Globus pallidus (tissue), 1 donor: Measurements from ENCODE around the gene ITSN2.
"Not testable (repeated sequence)": the region's sequence is repeated elsewhere in the genome, so short reads cannot be mapped to it uniquely, and the experiment has no call there.

ENCODE experiments used
- DNase-seq: peaks from one replicate; pipeline ENCODE4 v3.0.0-alpha.2; 2015; ENCODE audit warnings: low spot score

ITSN2 gene

DNA sequence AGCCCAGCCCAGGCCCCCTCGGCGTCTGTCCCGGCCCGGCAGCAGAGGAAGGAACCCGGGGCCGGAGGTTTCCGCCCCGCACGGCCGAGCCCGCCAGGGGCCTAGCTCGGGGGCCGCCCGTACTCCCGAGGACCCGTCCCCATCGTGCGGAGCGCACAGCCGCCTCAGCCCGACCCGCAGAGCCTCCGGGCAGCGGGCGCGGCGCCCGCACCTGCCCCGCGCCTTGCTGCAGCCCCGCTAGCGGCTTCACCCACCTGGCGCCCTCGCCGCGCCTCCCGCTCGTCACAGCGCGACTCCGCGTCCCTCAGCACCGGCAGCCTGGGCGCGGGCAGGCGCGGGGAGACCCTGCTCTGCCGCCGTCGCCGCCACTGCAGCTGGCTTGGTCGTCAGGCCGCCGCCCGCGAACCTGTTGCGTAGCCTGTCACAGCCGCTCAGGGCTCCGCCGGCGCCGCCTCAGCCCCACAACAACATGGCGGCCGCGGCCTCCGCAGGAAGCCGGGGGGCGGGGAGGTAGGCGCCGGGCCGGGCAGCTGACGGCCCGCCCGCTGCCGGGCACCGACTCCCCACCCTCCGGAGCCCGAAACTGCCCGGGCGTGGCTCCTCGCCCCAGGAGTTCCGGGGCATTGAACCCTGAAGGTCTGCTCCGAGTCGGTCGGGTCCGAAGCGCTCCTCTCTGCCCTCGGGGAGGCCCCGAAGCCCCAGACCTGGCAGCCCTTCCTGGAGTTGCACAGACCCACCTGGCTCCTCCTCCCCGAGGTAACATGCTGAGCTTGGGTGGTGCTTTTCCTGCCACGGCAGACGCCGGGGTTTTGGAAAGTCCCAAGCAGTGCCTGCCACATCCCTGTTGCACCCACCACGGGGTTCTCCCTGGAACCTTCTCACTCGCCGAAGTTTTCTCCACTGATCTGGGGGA, at the start of gene ITSN2:
Gene ITSN2 (minus strand): TSS at position 487 of the 913 bp plus-strand sequence. CDS start 32,454 bp downstream, outside the sequence.
- DNase-seq = peak; percentile 70

DNA sequence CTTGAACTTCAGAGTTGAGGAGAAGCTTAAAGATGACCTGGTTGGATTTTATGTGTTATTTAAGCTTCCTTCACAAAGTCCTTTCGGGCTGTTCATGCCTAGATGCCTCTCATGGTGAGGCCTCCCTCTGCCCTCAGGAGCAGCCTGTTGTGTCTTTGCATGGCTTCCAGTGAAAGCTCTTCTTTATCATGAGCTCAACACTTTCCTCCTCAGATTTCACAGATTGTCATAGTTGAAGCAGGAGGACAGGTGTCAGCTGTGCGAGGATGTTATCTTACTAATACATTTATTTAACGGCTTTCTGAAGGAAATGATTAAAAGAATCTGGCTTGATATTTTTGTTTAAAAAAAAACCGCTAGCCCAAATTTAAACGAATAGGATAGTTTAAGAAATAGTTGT, 48.8 kb upstream of the ITSN2 start:
- DNase-seq = no peak

DNA sequence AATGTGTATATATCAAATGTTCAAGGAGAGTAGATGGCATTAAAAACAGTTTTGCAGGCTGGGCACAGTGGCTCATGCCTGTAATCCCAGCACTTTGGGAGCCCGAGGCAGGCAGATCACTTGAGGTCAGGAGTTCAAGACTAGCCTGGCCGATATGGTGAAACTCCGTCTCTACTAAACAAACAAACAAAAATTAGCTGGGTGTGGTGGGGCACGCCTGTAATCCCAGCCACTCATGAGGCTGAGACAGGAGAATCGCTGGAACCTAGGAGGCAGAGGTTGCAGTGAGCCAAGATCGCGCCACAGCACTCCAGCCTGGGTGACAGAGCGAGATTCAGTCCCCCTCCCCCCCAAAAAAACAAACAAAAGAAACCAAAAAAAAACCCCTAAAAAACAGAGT, 48.4 kb upstream of the ITSN2 start:
- not testable (repeated sequence) for DNase-seq

DNA sequence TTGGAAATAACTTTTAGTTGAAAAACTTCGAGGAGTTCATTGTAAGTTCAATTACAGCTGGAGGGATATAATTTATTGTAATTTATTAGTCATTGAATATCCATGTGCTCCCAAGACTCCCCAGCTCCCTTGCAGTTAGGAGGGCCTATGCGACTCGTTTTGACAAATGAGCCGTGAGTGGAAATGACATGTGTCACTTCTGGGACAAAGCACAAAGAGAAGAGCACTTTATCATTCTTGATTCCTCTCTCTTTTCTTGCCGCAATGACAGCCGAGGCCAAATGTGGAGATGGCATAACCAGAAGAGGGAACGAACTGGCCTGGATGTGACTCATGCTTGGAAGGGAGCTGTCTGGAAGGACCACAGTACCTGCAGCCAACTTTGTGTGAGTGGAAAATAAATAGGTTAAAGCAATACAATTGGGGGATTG, 44.2 kb upstream of the ITSN2 start:
- DNase-seq = no peak

DNA sequence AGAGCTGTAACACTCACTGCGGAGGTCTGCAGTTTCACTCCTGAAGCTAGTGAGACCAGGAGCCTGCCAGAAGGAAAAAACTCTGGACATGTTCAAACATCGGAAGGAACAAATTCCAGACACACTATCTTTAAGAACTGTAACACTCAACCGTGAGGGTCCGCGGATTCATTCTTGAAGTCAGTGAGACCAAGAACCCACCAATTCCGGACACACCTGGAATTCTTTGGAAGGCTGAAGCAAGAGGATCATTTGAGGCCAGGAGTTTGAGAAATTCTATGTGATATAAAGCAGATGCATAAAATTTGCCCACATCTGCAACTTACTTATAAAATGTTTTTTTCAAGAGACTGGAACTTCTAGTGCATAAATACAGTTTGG, 43.5 kb upstream of the ITSN2 start:
- DNase-seq = no peak

DNA sequence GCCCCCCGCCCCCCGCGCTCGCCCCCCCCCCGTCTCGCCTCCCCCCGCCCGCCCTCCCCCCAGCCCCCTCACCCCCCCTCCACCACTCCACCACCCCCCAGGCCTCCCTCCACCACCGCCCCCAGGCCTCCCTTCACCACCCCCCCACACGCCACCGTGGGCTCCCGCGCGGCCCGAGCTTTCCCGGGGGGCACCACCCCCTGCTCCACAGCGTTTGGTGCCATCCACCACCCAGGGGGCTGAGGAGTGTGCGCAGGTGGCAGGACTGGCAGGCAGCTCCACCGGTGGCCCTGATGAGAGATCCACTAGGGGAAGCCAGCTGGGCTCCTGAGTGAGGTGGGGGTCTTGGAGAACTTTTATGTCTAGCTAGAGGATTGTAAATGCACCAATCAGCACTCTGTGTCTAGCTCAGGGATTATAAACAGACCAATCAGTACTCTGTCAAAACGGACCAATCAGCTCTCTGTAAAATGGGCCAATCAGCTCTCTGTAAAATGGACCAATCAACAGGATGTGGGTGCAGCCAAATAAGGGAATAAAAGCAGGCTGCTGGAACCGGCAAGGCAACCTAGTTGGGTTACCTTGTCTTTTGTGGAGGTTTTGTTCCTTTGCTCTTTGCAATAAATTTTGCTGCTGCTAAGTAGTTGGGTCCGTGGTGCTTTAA, 43.0 kb upstream of the ITSN2 start:
- DNase-seq = no peak

DNA sequence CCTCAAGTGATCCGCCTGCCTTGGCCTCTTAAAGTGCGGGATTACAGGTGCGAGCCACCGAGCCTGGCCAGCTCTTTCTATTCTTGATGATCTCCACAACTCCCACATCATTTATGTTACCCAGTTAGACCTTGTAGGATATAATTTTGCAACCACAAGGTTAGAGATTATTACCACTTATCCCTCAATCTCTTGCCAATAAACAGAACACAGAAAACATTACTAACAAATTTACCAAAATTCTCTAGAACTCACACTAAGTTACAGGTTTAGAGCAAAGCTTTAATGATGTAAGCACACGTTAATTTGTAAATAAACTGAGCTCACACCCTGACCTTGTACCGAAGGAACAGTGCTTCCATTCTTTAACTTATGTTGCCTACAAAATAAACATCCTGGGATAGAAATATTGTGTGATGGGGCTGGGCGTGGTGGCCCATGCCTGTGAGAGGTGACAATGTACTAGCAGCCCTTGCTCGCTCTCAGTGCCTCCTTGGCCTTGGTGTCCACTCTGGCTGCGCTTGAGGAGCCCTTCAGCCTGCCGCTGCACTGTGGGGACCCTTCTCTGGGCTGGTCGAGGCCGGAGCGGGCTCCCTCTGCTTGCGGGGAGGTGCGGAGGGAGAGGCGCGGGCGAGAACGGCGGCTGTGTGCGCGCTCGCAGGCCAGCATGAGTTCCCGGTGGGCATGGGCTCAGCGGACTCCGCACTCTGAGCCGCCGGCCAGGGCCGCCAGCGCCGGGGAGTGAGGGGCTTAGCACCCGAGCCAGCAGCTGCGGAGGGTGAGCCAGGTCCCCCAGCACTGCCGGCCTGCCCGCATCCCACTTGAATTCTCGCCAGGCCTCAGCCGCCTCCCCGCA, 42.1 kb upstream of the ITSN2 start:
- no peak for DNase-seq

DNA sequence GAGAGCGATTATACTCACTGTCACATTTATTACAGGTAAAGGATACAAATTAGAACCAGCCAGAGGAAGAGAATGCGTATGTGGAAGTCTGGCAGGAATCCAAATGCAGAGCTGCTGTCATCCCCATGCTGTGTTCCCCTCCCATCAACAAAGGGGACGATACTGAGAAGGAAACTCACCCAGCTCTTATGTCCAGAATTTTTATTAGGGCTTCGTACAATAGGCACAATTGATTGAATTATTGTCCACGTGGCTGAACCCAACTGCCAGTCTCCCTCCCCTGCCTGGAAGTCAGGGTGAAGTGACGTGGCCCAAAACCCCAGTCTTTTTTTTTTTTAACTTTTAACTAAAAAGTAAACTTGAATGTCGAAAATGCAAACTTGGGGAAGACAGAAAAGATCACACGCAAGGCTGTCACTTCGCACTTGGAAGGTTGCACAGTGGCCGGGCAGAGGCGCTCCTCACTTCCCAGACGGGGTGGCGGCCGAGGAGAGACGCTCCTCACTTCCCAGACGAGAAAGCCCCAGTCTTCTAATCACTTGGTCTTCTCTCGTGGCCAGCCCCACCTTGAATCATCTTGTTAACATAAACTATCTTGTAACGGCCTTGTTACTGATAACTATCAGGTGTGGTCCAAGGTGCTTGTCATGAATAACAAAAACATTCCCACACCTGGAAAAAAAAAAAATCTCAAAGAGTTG, 40.0 kb upstream of the ITSN2 start:
- DNase-seq = peak; percentile 57

DNA sequence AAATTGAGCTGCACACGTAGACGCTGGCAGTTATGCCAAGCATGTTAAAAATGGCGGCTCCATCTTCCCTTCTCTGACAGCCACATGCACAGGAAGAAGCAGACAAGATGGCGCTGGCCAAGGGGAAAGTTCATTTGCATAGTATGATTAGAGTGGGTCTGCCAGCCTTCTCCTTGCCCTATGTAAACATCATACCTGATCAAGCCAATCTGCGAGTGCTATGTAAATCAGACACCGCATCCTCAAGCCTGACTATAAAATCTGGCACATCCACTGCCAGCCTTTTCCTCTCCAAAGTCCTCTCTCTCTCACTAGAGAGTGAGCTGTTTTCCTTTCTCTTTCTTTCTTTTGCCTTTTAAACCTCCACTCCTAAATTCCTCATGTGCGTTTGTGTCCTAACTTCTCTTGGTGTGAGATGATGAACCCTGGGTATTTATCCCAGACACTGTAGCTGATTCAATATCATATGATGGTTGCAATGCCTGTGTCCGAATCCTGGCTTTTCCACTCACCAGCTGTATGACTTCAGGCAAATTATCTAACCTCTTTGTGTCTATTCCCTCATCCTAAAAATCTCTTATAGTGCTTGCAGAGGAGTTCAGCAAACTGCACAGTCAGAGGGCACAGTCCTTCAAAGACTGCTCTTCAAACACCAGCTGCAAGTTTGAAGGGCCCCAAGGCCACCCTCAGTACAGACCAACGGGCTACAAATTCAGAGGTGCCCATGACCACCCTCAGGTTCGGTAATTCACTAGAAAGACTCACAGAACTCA, 39.3 kb upstream of the ITSN2 start:
- peak; percentile 22 for DNase-seq

DNA sequence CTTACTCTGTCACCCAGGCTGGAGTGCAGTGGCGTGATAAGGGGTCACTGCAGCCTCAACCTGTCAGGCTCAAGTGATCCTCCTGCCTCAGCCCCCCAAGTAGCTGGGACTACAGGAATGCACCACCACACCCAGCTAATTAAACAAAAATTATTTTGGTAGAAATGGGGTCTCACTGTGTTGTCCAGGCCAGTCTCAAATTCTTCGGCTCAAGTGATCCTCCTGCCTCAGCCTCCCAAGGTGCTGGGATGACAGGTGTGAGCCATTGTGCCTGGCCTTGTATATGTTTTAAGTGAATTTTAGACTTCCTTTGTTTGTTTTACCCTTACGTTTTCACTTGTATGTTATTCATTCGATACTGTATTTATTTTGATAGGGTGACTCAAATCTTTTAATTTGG, 34.7 kb upstream of the ITSN2 start:
- DNase-seq = no peak

DNA sequence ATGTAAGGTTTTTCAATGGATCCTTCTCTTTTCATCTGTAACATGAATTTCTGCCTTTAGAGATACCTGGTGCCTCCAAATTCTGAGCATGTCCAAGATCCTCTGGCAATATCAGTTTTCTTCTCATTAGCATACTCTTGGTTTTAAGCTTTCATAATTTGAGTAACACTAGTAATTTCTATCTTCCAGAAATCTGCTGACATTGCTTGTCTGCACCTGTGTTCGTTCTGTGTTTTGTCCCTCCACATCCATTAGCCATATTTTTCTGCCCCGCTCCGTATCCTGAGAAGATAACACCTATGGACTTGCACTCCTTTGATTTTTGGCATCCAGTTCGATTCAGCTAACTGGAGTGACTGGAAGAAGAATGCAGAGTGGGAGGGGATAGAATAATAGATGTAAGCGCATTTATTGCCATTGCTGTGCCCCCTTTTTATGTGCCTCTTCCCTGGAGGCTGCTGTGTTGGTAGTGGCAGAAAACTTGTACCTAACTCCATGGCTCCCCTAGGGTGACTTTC, 32.3 kb upstream of the ITSN2 start:
- no peak for DNase-seq

DNA sequence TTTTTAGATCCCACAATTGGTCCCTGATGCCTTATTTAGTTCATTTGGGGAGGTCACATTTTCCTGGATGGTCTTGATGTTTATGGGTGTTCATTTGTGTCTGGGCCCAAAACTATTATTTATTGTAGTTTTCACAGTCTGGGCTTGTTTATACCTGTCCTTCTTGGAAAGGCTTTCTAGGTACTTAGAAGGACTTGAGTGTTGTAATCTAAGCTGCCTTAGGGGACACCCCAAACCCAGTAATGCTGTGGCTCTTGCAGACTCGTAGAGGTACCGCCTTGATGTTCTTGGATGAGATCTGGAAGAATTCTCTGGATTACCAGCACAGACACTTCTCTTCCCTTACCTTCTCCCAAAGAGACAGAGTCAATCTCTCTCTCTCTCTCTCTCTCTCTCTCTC, 25.0 kb upstream of the ITSN2 start:
- no peak for DNase-seq

DNA sequence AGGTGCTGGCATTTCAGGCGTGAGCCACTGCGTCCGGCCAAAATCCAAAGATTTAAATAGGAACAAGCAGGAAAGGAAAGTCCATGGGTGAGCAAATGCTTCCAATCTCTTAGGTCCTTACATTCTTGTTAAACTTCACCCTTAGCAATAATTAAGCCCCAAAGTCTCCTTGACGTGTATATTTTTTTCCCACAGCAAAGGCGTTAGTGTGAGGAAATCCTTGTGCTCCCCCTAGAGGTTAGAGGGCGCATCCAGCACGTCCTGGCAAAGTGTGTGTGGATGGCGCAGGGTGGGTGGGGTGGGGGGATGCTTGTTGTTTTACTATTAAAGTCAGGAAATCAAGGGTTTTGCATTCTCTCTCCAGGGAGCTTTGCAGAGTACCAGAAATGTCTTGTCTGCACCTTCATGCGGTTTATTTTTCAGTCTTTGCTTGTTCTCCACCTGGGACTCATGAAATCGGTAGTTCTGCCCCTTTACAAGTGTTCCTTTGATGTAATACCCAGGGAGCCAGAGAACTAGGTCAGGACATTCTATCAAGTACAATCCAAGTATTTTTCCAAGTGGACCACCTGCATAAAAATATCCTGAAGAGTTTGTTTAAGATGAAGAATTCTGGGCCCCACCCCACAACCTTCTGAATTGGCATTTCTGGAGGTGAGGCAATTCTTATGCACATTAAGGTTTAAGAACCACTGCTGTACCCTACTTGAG, 22.2 kb upstream of the ITSN2 start:
- DNase-seq = peak; percentile 70

DNA sequence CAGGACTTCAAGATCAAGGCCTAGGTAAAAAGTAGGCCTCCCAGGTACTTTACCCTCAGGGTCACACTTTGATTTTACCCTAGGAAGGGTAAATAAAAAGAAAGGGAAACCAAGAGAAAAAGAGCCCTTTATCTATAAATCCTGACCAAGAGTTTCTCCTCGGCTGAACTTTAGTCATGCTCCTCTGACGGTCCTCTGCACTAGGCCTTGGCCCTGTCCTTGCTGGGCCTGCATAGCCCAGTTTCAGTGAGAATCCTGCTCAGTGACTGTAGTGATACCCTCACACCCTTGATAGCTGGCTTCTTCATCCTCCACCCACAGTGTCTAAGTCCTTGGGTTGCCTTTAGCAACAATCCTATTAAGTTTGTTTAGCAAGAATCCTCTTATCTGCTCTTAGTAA, 20.5 kb upstream of the ITSN2 start:
- no peak for DNase-seq

DNA sequence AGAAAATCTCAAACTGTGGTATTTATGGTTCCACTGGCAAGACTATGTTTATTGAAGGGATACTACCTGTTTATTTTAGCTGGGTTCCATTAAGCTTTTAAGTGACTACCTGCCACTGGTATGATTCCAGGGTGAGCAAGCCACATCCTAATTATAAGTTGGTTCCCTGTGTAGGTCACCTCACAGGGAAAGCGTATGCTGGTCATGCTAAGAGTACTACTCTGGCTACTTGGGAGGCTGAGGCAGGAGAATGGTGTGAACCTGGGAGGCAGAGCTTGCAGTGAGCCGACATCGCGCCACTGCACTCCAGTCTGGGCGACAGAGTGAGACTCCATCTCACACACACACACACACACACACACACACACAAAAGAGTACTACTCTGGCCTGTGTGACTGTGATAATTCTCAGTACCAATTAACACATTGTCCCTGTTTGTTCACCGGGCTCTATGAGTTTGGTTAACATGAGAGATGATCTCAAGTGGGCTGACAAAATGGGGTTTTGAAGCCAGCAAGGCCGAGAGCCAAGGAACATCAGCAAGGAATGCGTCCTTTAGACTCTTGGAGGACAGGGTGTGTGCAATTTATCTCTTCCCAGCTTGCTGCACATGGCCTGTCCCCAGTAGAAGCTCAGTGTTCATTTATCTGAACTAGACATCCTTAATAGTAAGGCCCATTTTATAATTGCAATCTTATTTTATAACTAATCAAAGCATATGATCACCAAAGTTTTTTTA, 15.2 kb upstream of the ITSN2 start:
- DNase-seq = no peak

DNA sequence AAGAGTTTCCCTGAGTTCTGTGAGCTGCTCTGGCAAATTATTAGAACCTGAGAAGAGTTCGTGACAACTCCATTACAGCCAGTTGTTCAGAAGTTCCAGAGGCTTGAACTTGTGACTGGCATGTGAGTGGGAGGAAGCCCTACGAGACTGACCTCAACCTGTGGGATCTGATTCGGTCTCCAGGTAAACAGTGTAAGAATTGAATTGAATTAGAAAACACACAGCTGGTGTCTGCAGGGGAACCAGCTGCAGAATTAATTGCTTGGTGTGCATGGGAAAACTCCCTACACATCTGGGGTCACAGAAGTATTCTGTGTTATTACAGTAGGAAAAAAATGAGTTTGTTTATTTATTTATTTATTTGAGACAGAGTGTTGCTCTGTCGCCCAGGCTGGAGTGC, 14.0 kb upstream of the ITSN2 start:
- no peak for DNase-seq

DNA sequence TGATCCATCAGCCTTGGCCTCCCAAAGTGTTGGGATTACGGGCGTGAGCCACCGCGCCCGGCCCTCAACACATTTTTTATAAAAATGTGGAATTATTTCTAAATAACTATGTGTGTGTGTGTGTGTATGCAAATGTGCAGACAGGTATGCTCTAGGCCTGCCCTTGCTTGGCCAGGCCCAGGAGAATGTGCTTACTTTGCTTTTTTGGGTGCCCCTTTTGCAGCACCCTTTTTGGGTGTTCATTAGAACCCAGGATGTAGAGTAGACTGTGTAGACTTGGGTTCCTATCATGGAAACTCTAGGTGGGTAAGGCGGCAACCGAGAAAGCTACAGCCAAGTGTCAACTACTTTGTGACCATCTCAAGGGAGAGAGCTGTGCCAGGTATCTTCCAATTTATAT, 11.7 kb upstream of the ITSN2 start:
- DNase-seq = no peak

DNA sequence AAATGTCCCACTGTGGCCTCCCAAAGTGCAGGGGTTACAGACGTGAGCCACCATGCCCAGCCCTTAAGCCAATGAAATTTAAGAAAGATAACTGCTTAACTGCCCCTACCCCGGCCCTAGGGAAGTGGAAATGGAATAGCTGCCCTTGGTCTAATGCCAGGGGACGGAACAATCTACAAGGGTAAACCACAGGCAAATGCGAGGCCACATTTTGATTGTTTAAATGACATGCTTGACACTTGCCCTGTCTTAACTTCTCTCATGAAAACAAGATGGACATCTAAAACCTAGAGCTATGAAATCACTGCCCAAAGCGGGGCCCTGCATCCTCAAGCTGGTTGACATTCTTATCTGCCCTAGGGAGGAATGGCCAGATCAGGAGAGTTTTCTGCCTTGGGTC, 5.5 kb upstream of the ITSN2 start:
- no peak for DNase-seq

DNA sequence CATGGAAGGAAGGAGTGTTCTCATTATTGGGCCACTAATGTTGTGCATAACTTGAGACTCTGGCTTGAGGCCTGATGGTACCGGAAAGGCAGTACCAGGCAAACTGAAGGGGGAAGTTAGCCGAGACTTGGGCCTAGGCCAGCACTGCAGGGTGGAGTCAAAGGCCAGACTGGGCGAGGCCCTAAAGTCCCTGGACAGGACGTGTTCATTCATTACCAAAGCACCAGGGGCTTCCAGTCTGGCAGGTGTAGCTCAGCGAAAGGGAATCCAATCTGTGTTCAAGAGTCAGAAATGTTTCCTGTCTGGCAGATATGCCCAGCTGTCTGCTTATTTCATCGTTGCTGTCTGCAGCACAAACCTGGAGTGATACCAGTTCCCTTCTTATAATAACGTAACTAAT, 4.7 kb upstream of the ITSN2 start:
- no peak for DNase-seq

DNA sequence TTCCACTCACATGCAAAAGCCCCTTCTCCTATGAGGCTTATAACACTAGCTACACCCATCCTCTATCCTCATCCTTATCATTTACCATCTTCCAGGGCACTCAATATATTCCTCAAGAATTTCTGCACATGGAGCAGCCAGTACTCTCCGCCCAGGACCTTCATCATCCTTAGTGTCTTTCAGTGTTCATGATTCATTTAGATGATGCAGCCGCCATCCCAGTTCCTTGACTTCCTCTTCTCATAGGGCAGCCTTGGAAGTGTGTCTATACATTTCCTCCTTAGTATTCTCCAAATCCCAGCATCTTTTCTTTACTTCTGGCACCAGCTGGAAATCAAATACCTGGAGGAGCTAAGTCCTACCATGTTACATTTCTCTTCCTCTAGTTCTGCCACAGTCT, 3.0 kb upstream of the ITSN2 start:
- no peak for DNase-seq
